WTC11 (cell line): ENCODE measurements around the gene WBP4. TPM values are rescaled to one million over a fixed set of nuclear protein-coding genes. Genes with fewer than 3 reads are reported as not detected.
"Not testable (repeated sequence)": the region's sequence is repeated elsewhere in the genome, so short reads cannot be mapped to it uniquely, and the experiment has no call there.

Source experiments
- ATAC-seq: fragments of 200-7000 bp; cut with Tn5 transposase; 2 replicates; pipeline ENCODE4 v1.10.0; 2021; ENCODE audit warnings: mild to moderate bottlenecking, moderate library complexity
- CTCF ChIA-PET: fragments of 300-600 bp; sonication (Branson Sonifier 250); formaldehyde crosslinking; loops from one replicate; lab custom pipeline; 2021; ENCODE audit warnings: antibody characterized with exemption; lab: Charles Lee
- POLR2A ChIA-PET: fragments of 350-600 bp; sonication (Branson Sonifier 250); formaldehyde crosslinking; loops from one replicate; lab custom pipeline; 2021; ENCODE audit warnings: antibody characterized with exemption; lab: Charles Lee
- DNase-seq: peaks from one replicate; pipeline ENCODE4 v3.0.0; 2021; ENCODE audit warnings: low spot score
- H3K27ac Mint-ChIP-seq: 2 replicates; pipeline ENCODE4 v1.8.0; 2021; ENCODE audit warnings: mixed read lengths
- H3K27me3 Mint-ChIP-seq: 2 replicates; pipeline ENCODE4 v1.8.0; 2021; ENCODE audit warnings: low read depth, mild to moderate bottlenecking, moderate library complexity, mixed read lengths
- H3K36me3 Mint-ChIP-seq: 2 replicates; pipeline ENCODE4 v1.8.0; 2021; ENCODE audit warnings: mixed read lengths
- H3K4me1 Mint-ChIP-seq: 2 replicates; pipeline ENCODE4 v1.8.0; 2022; ENCODE audit warnings: mixed read lengths
- H3K4me3 Mint-ChIP-seq: 2 replicates; pipeline ENCODE4 v1.8.0; 2021; ENCODE audit warnings: mild to moderate bottlenecking, moderate library complexity, mixed read lengths
- H3K9me3 Mint-ChIP-seq: 2 replicates; pipeline ENCODE4 v1.8.0; 2021; ENCODE audit warnings: mixed read lengths
- CREB1 ChIP-seq: sonication (generic); formaldehyde crosslinking; IDR thresholded peaks from 2 replicates; pipeline ENCODE4 v1.8.0; 2023; ENCODE audit warnings: mild to moderate bottlenecking, missing genetic modification reagents
- CREM ChIP-seq: sonication (generic); formaldehyde crosslinking; IDR thresholded peaks from 2 replicates; pipeline ENCODE4 v1.8.1; 2022; ENCODE audit warnings: mild to moderate bottlenecking, missing genetic modification reagents, moderate library complexity
- E2F1 ChIP-seq: sonication (generic); formaldehyde crosslinking; IDR thresholded peaks from 2 replicates; pipeline ENCODE4 v1.8.0; 2022; ENCODE audit warnings: mild to moderate bottlenecking, missing genetic modification reagents
- ESRRA ChIP-seq: sonication (generic); formaldehyde crosslinking; IDR thresholded peaks from 2 replicates; pipeline ENCODE4 v1.8.1; 2022; ENCODE audit warnings: mild to moderate bottlenecking, missing genetic modification reagents, borderline replicate concordance
- GTF2I ChIP-seq: fragments of 250-450 bp; sonication (Bioruptor Pico); conservative IDR thresholded peaks from 2 replicates; pipeline ENCODE4 v1.4.0; 2021; ENCODE audit warnings: mild to moderate bottlenecking
- HMGA2 ChIP-seq: fragments of 250-450 bp; sonication (Bioruptor Pico); IDR thresholded peaks from 2 replicates; pipeline ENCODE4 v1.4.0; 2021; ENCODE audit warnings: mild to moderate bottlenecking, moderate library complexity
- IRF1 ChIP-seq: sonication (generic); formaldehyde crosslinking; IDR thresholded peaks from 2 replicates; pipeline ENCODE4 v1.8.0; 2023; ENCODE audit warnings: missing genetic modification reagents
- PRDM15 ChIP-seq: sonication (generic); formaldehyde crosslinking; IDR thresholded peaks from 2 replicates; pipeline ENCODE4 v1.8.0; 2022; ENCODE audit warnings: missing genetic modification reagents
- SMAD4 ChIP-seq: sonication (generic); formaldehyde crosslinking; IDR thresholded peaks from 2 replicates; pipeline ENCODE4 v1.8.0; 2022; ENCODE audit warnings: mild to moderate bottlenecking, missing genetic modification reagents
- SOX15 ChIP-seq: fragments of 250-450 bp; sonication (Bioruptor Pico); IDR thresholded peaks from 2 replicates; pipeline ENCODE4 v1.9.0; 2021; ENCODE audit warnings: mild to moderate bottlenecking
- USF1 ChIP-seq: sonication (generic); formaldehyde crosslinking; IDR thresholded peaks from 2 replicates; pipeline ENCODE4 v1.8.0; 2022; ENCODE audit warnings: mild to moderate bottlenecking, missing genetic modification reagents
- ZNF219 ChIP-seq: sonication (generic); formaldehyde crosslinking; IDR thresholded peaks from 2 replicates; pipeline ENCODE4 v1.8.0; 2023; ENCODE audit warnings: missing genetic modification reagents, mild to moderate bottlenecking, borderline replicate concordance
- ZNF512 ChIP-seq: sonication (generic); formaldehyde crosslinking; IDR thresholded peaks from 2 replicates; pipeline ENCODE4 v1.8.1; 2022; ENCODE audit warnings: missing genetic modification reagents, borderline replicate concordance
- ZNF671 ChIP-seq: fragments of 250-450 bp; sonication (Bioruptor Pico); IDR thresholded peaks from 2 replicates; pipeline ENCODE4 v1.8.0; 2021; ENCODE audit warnings: mild to moderate bottlenecking
- total RNA-seq: library from RNA; stranded (reverse); gene quantifications from 3 replicates; pipeline ENCODE4 v1.2.3, GENCODE V29; 2021
- TF ChIP-seq, protein P1 (sequence below): fragments of 250-450 bp; sonication (Bioruptor Pico); IDR thresholded peaks from 2 replicates; pipeline ENCODE4 v1.9.0; 2021; ENCODE audit warnings: moderate library complexity, mild to moderate bottlenecking, inconsistent platforms, borderline replicate concordance
- TF ChIP-seq, protein P2 (sequence below): sonication (generic); formaldehyde crosslinking; IDR thresholded peaks from 2 replicates; pipeline ENCODE4 v1.8.0; 2022; ENCODE audit warnings: mild to moderate bottlenecking, missing genetic modification reagents

WBP4 gene
- total RNA-seq, 1 experiment from 2014 or later, result 9.6 TPM

- H3K9me3 Mint-ChIP-seq, result peaks cover 9% of the 10 kb centered on the region
- POLR2A ChIA-PET, result no interaction called here
- DNase-seq, result no peak
- no peak for ATAC-seq
- CTCF ChIA-PET, result no interaction called here
- TF ChIP-seq ESRRA (CRISPR knock-in tag) (no peak), SMAD4 (no peak), PRDM15 (CRISPR knock-in tag) (no peak), CREM (CRISPR knock-in tag) (no peak), ZNF671 (CRISPR knock-in tag) (no peak), USF1 (no peak)
- TF ChIP-seq, protein P1, sequence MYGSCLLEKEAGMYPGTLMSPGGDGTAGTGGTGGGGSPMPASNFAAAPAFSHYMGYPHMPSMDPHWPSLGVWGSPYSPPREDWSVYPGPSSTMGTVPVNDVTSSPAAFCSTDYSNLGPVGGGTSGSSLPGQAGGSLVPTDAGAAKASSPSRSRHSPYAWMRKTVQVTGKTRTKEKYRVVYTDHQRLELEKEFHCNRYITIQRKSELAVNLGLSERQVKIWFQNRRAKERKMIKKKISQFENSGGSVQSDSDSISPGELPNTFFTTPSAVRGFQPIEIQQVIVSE (CRISPR knock-in tag), result no peak
- H3K36me3 Mint-ChIP-seq, result peaks cover 3% of the 10 kb centered on the region; the same call in 1 of the 2 replicates
- H3K27ac Mint-ChIP-seq, result 0 out of 2 replicates have a peak overlapping the region, but pooled peaks have one; percentile 52
- H3K4me1 Mint-ChIP-seq, result peaks cover 9% of the 10 kb centered on the region
- no peak overlapping the region for H3K4me3 Mint-ChIP-seq
- H3K27me3 Mint-ChIP-seq, result no peaks in the 10 kb centered on the region
Measured at GRCh38 chr13:41034881-41035280, 26.4 kb upstream of the WBP4 start.

GRCh38 chr13:41036557-41036956 lies 24.8 kb upstream of the WBP4 start:
- H3K4me3 Mint-ChIP-seq, ATAC-seq, H3K27me3 Mint-ChIP-seq, POLR2A ChIA-PET, CTCF ChIA-PET, H3K4me1 Mint-ChIP-seq, DNase-seq, H3K27ac Mint-ChIP-seq: not testable (repeated sequence)
- peaks cover 26% of the 10 kb centered on the region for H3K9me3 Mint-ChIP-seq
- H3K36me3 Mint-ChIP-seq, result peaks cover 19% of the 10 kb centered on the region

DNA sequence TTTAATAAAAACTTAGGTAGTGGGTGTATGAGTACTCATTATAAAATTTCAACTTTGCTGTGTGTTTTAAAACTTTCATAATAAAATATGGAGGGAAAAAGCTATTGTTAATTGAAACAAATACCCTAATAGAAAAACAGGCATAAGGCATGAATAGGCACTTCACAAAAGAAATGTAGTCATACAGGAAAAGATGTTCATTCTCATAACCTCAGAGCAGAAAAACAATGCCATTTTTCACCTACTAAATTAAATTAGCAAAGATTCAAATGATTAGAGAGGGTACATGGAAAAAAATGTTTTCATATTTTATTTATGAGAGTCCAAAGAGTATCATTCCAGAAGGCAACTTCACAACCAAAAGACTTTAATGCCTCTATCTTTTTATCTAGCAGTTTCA lies 21.6 kb upstream of the WBP4 start:
- Mint-ChIP-seq H3K36me3 (peaks cover 21% of the 10 kb centered on the region), H3K27me3 (no peaks in the 10 kb centered on the region; the same call in 1 of the 2 replicates), H3K4me1 (peaks cover 7% of the 10 kb centered on the region), H3K9me3 (peaks cover 50% of the 10 kb centered on the region), H3K27ac (no peak overlapping the region), H3K4me3 (no peak overlapping the region)
- ChIA-PET POLR2A (interaction anchor here (0.6 kb wide), 1 partner anchor 144 kb away, joined by 5 read pairs; no protein-coding TSS in a partner anchor), CTCF (no interaction called here)
- DNase-seq (no peak), ATAC-seq (no peak)
- no peak for TF ChIP-seq E2F1
- no peak for TF ChIP-seq HMGA2 (CRISPR knock-in tag)
- TF ChIP-seq ZNF512 (CRISPR knock-in tag), result no peak
- no peak for TF ChIP-seq GTF2I
- no peak for TF ChIP-seq SOX15 (CRISPR knock-in tag)
- TF ChIP-seq CREB1 (CRISPR knock-in tag), result no peak
- no peak for TF ChIP-seq PRDM15 (CRISPR knock-in tag)
- TF ChIP-seq ZNF219 (CRISPR knock-in tag), result no peak
- TF ChIP-seq, protein P2, sequence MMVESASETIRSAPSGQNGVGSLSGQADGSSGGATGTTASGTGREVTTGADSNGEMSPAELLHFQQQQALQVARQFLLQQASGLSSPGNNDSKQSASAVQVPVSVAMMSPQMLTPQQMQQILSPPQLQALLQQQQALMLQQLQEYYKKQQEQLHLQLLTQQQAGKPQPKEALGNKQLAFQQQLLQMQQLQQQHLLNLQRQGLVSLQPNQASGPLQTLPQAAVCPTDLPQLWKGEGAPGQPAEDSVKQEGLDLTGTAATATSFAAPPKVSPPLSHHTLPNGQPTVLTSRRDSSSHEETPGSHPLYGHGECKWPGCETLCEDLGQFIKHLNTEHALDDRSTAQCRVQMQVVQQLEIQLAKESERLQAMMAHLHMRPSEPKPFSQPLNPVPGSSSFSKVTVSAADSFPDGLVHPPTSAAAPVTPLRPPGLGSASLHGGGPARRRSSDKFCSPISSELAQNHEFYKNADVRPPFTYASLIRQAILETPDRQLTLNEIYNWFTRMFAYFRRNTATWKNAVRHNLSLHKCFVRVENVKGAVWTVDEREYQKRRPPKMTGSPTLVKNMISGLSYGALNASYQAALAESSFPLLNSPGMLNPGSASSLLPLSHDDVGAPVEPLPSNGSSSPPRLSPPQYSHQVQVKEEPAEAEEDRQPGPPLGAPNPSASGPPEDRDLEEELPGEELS (CRISPR knock-in tag), result no peak
- TF ChIP-seq IRF1 (CRISPR knock-in tag), result no peak
